Measurements from ENCODE around the gene ANXA6. TPM values are rescaled to one million over a fixed set of nuclear protein-coding genes. Genes with fewer than 3 reads are reported as not detected.

Gene ANXA6
- total RNA-seq, 2 donors from 2014 or later, result 204 to 235 TPM

DNA sequence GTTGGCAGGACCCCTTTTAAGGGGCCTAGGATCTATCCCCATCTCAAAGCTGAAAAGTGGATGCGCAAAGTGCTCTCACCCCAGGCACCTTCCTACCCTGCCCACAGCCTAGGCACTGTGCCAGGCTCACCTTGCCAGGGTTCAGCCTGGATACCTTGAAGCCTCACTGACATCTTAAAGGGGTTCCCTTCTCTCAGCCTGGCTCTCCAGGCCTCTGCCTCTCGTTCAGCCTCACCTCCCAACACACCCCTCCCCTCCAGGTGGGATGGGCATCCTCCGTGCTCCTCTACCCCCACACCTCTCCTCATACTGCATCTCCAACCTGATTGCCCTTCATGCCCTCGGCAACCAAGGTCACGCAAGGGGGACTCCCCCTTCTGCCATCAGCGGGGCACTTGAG, 102.2 kb downstream of the ANXA6 start:
- WGBS, 2 experiments (ENCODE audit: insufficient coverage in 1 of 2, insufficient read length in 1 of 2), result 92 to 93% methylated on average over 2 to 6 of the region's 6 CpGs
- peaks cover 24% of the 10 kb centered on the region for H3K36me3 ChIP-seq (ENCODE audit: control insufficient read depth, insufficient read depth, low read length)
- H3K36me3 Mint-ChIP-seq (ENCODE audit: low read depth), result peaks cover 19% of the 10 kb centered on the region
- H3K4me3 ChIP-seq (ENCODE audit: low read length), result no peak overlapping the region
- no peaks in the 10 kb centered on the region for H3K4me1 Mint-ChIP-seq
- TF ChIP-seq, protein P1, sequence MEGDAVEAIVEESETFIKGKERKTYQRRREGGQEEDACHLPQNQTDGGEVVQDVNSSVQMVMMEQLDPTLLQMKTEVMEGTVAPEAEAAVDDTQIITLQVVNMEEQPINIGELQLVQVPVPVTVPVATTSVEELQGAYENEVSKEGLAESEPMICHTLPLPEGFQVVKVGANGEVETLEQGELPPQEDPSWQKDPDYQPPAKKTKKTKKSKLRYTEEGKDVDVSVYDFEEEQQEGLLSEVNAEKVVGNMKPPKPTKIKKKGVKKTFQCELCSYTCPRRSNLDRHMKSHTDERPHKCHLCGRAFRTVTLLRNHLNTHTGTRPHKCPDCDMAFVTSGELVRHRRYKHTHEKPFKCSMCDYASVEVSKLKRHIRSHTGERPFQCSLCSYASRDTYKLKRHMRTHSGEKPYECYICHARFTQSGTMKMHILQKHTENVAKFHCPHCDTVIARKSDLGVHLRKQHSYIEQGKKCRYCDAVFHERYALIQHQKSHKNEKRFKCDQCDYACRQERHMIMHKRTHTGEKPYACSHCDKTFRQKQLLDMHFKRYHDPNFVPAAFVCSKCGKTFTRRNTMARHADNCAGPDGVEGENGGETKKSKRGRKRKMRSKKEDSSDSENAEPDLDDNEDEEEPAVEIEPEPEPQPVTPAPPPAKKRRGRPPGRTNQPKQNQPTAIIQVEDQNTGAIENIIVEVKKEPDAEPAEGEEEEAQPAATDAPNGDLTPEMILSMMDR (conservative IDR thresholded peaks at IDR 0.05), result no peak
- no peaks in the 10 kb centered on the region for H3K9me3 ChIP-seq (ENCODE audit: control insufficient read depth, low read length)
- H3K27ac ChIP-seq (ENCODE audit: low read depth, low read length), result no peak overlapping the region
- H3K9ac ChIP-seq (ENCODE audit: extremely low read depth, low read length, poor library complexity, severe bottlenecking), result no peak overlapping the region
- no peak overlapping the region for H3K27ac Mint-ChIP-seq
- no peak overlapping the region for H3K4me3 Mint-ChIP-seq
- no peak for DNase-seq
- no peaks in the 10 kb centered on the region for H3K9me3 Mint-ChIP-seq
- no peaks in the 10 kb centered on the region for H3K27me3 ChIP-seq (ENCODE audit: control insufficient read depth, insufficient read depth, low read length, poor library complexity, severe bottlenecking)
- no peaks in the 10 kb centered on the region for H3K4me1 ChIP-seq (ENCODE audit: control insufficient read depth, insufficient read depth, low read length)
- no peaks in the 10 kb centered on the region for H3K27me3 Mint-ChIP-seq (ENCODE audit: insufficient read depth)

DNA sequence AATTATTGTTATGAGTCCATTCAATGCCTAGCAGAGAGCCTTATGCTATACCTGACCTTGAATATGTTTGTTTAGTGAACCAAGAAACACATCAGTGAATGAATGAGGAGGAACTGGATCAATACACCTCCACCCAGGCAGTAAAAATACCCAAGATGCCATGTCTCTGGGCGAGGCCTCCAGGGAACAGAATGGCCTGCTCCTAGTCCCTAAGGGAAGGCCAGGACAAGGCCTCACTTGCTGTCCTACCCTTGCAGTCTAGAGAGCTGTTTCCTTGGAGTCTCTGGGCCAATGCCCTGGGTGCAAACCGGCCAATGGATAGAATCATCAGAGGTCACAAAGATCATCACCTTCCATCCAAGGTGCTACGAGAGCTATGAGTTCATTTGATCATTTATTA, 102.9 kb downstream of the ANXA6 start:
- Histone ChIP-seq H3K27me3 (ENCODE audit: control insufficient read depth, insufficient read depth, low read length, poor library complexity, severe bottlenecking) (no peaks in the 10 kb centered on the region), H3K9me3 (ENCODE audit: control insufficient read depth, low read length) (no peaks in the 10 kb centered on the region), H3K9ac (ENCODE audit: extremely low read depth, low read length, poor library complexity, severe bottlenecking) (no peak overlapping the region), H3K4me3 (ENCODE audit: low read length) (no peak overlapping the region), H3K36me3 (ENCODE audit: control insufficient read depth, insufficient read depth, low read length) (peaks cover 26% of the 10 kb centered on the region), H3K4me1 (ENCODE audit: control insufficient read depth, insufficient read depth, low read length) (no peaks in the 10 kb centered on the region), H3K27ac (ENCODE audit: low read depth, low read length) (no peak overlapping the region)
- peaks cover 17% of the 10 kb centered on the region for H3K36me3 Mint-ChIP-seq (ENCODE audit: low read depth)
- no peaks in the 10 kb centered on the region for H3K4me1 Mint-ChIP-seq
- H3K4me3 Mint-ChIP-seq, result no peak overlapping the region
- TF ChIP-seq, protein P1 (conservative IDR thresholded peaks at IDR 0.05), result no peak
- no peak overlapping the region for H3K27ac Mint-ChIP-seq
- 90% methylated on average over 3 of the region's 3 CpGs; no CpG with 5 or more reads in 1 of the 2 experiments for WGBS, 2 experiments (ENCODE audit: insufficient coverage in 1 of 2, insufficient read length in 1 of 2)
- no peaks in the 10 kb centered on the region for H3K9me3 Mint-ChIP-seq
- no peak for DNase-seq
- H3K27me3 Mint-ChIP-seq (ENCODE audit: insufficient read depth), result no peaks in the 10 kb centered on the region

DNA sequence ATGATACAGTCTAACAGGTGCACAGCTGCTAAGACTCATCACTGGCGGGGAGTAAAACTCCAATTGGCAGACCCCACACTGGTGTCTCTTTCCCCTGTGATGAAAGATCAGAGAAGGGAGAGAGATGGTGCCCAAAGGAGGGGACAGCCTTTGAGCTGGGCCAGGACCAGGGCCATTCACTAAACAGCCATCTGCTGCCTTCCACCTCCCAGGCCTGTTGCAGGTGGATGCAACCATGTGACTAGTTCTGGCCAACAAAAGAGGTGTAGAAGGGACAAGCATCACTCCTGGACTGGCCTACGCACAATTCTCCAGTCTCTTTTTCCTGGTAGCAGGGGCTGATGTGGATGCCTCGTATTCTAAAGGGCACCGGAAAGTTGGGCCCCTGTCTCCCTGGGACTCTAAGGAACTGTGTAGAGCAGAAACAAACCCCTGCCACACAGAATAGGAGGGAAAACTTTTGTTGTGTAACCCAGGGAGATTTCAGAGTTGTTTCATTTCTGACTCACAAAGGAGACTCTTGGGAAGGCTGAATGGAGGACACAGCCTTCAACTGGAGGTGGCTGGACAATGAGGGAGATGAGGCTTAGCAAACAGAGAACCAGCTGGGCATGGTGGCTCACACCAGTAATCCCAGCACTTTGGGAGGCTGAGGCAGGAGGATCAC, 103.7 kb downstream of the ANXA6 start:
- Mint-ChIP-seq H3K9me3 (no peaks in the 10 kb centered on the region), H3K27ac (no peak overlapping the region), H3K36me3 (ENCODE audit: low read depth) (peaks cover 15% of the 10 kb centered on the region), H3K4me1 (no peaks in the 10 kb centered on the region), H3K27me3 (ENCODE audit: insufficient read depth) (no peaks in the 10 kb centered on the region), H3K4me3 (no peak overlapping the region)
- Histone ChIP-seq H3K27me3 (ENCODE audit: control insufficient read depth, insufficient read depth, low read length, poor library complexity, severe bottlenecking) (no peaks in the 10 kb centered on the region), H3K36me3 (ENCODE audit: control insufficient read depth, insufficient read depth, low read length) (peaks cover 29% of the 10 kb centered on the region), H3K4me3 (ENCODE audit: low read length) (no peak overlapping the region), H3K9me3 (ENCODE audit: control insufficient read depth, low read length) (no peaks in the 10 kb centered on the region), H3K9ac (ENCODE audit: extremely low read depth, low read length, poor library complexity, severe bottlenecking) (no peak overlapping the region), H3K4me1 (ENCODE audit: control insufficient read depth, insufficient read depth, low read length) (no peaks in the 10 kb centered on the region), H3K27ac (ENCODE audit: low read depth, low read length) (no peak overlapping the region)
- DNase-seq, result no peak
- WGBS, 2 experiments (ENCODE audit: insufficient coverage in 1 of 2, insufficient read length in 1 of 2), result 94 to 100% methylated on average over 2 to 4 of the region's 4 CpGs
- TF ChIP-seq, protein P1 (conservative IDR thresholded peaks at IDR 0.05), result no peak

Measured in endodermal cell (in vitro differentiated cells).